Stimulated activated CD8-positive, alpha-beta memory T cell treated with anti-CD3 and anti-CD28 coated beads, Interleukin-7, amount 100 ng/mL, for 1 hour (primary cell): Measurements from ENCODE around the gene SMCO2.

ENCODE experiments used
- DNase-seq, 2 donors: peaks; one replicate each; pipeline ENCODE4 v3.0.0-alpha.2; 2020; ENCODE audit warnings: low read depth in 2 of 2

The SMCO2 gene

DNA sequence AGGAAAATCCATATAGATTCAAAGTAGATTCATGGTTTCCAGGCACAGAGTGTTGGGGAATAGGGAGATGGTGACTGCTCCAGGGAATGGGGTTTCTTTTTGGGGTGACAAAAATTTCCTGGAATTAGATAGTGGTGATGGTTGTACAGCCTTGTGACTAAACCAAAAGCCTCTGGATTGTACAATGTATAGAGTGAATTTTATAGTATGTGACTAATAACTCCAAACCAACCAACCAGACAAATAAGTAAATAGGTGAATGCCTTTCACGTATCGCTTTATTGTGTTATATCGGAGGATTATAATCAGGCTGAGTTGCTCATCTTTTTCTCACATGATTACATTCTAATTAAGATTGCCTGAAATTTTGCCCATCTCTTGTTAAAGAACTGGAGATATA, 52.8 kb downstream of the SMCO2 start:
- no peak for DNase-seq

DNA sequence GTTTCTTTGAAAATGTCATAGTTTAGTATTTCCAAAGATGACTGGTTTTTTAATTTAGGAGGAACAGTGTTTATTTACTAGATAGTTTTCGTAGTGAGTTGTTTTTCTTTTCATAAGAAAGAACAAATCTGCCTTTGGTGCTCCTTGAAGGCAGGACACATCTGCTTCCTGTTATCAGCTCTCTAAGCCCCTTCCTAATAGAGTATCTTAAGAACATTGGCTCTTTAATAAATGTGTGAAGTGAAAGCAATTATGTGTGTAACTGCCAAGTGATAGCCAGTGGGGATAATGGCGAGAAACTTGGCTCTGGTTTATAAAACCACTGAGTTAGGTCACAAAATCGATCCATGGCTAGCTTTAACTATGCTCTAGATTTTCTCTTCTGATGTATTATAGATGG, 54.0 kb downstream of the SMCO2 start:
- DNase-seq = no peak

DNA sequence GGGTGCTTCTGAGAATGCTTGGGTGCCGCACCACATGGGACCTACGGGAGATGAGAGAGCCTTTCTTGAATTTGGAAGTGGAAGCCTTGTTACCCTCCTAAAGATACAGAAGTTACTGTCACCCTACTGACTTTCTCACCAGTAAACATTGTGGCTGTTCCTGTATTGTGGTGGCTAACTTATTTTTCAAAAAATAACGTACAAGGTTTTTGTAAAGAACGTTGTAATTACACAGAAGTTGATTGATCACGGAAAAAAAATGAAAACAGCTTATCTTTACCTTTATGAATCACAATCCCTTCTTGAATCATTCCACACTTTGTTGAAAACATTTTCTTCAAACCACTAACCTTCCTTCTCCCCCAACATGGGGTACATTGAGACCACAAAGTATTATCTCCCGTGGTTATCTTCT, 55.5 kb downstream of the SMCO2 start:
- no peak for DNase-seq

DNA sequence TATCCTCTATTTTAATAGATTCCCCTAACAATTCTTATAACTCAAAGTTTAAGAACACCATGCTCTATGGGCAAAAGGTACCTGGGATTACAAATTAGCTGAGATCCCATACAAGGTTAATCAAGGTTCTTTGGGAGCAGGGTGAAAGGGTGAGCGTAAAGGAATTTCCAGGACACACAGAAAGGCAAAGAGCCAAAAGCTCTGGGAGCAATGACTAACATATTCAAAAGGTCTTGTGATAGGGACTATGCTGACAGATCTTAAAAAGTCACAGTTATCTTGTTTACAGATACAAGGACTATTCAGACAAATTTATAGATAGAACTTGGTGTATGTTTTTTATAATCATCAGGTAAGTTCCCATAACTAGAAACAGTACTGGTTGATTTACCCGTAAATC, 58.0 kb downstream of the SMCO2 start:
- no peak for DNase-seq

DNA sequence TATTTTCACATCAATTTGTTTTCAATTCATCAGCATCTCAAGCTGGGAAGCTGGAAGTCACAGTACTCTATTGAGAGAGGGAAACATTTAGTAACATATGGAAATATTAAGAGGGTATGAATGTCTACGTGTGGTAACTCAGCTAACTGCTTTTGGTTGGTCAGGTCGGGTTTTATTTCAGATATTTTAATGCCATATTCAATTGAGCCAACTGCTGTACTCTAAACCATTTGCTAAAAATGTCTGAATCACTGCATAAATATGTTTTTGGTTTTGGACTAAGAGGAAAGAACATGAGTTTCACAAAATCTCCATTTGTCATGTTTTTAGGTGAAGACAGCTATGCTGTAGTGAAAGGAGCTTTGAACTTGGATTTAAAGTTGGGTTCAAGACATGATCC, 58.6 kb downstream of the SMCO2 start:
- DNase-seq = no peak

DNA sequence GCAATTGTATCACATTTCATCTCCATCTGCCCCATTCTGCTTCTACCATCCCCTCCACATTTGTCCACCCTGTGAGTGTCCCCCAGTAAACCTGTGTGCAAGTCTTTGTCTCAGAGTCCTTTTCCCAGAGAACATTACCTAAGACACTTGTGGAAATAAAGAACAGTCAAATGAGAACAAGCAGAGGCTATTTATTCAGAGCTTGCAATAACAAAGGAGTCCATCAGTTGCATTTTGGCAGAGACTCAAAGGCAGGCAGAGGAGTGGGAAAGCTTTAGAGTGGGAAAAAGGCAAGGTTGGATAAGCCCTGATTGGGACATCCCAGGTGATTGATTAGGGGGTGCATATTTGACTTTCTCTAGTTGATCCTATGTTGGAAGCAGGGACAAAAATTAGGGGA, 59.2 kb downstream of the SMCO2 start:
- no peak for DNase-seq

DNA sequence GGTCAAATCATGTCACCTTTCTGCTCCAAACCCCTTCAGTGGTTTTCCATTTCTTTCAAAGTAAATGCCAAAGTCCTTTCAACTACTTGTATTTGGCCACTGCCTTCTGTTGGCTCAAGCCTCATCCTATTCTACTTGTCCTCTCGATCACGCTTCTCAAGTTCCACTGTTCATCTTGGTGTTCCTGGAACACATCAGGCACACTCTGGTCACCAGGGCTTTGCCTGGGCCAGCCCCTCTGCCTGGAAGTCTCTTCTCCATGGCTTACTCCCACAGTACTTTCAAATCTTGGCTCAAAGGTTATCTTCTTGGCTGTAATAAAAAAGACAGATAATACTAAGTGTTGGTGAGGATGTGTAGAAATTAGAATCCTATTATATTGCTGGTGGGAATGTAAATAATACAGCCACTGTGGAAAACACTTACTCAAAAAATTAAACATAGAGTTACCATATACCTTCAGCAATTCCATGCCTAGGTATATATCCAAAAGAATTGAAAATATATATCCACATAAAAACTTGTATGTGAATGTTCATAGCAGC, 60.2 kb downstream of the SMCO2 start:
- DNase-seq = no peak

DNA sequence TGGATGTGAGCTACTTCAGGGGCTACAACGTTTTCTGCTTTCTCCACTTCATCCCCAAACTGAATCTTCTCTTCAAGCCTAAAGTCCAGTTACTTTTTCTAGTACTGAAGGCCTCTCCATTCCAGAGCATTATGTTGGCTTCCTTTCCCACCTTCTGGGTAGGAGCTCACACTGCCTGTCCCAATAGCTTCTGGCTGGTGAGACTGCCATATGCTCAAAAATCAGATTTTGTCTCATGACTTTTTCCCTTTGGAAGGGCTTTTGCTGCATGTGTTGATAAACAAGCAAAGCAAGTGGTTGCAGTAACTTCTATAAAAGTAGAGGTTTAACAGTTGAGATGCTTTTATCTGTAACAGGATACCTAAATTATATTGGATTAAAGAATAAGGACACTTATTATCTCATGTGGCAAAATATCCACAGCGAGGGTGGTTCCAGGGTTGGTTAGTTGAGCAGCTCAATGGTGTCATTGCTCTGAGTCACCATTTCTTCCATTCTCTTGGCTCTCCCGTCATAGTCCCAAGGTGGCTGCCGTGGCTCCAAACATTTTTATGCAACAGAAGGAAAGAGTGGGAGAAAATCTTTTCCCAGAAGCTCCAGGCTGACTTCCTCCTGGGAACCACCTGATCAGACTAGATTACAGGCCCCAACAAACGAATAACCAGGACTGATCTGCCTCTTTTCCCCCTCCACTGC, 62.3 kb downstream of the SMCO2 start:
- DNase-seq = no peak

DNA sequence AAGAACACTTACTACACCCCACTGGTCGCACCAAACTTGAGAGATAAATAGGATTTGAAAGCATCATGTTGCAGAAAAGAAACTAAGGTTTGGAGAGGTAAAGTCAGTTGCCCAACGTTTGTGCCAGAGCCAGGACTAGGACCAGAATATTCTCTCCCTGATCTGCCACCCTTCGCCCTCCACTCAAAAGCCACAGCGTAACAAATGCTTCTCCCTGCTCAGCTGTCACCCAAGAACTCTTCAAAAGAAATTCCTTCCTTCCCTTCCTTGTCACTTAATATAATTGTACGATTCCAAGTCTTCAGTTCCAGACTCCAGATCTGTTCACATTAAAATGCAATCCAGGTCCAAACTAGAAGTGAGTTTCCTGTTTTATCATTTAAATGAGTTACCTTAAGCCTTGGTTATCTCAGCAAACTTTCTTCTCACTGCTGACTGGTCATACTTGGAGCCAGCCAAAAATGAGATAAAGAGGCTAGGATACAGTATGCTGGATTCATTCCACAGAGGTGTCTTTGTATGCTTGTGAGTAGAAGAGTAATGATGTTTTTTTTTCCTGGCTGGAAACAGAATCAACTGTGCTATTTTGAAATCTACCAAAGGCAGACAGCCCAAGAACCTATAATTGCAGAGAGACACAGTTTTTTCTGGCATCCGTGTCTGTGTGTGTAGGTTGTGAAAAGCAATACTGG, 64.6 kb downstream of the SMCO2 start:
- no peak for DNase-seq

DNA sequence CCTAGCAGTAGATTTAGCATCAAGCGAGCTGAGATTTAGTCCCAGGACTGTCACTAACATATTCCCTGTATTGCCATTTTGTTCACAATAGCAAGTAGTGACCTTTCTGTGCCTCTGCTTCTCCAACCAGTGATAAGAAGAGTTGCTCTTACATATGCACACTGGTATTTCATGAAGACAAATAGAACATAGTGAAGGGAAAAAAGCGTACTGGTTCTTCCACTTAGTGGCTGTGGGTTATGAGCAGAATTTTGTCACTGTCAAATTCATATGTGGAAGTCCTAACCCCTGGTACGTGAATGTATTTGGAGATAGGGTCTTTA, 65.1 kb downstream of the SMCO2 start:
- no peak for DNase-seq

DNA sequence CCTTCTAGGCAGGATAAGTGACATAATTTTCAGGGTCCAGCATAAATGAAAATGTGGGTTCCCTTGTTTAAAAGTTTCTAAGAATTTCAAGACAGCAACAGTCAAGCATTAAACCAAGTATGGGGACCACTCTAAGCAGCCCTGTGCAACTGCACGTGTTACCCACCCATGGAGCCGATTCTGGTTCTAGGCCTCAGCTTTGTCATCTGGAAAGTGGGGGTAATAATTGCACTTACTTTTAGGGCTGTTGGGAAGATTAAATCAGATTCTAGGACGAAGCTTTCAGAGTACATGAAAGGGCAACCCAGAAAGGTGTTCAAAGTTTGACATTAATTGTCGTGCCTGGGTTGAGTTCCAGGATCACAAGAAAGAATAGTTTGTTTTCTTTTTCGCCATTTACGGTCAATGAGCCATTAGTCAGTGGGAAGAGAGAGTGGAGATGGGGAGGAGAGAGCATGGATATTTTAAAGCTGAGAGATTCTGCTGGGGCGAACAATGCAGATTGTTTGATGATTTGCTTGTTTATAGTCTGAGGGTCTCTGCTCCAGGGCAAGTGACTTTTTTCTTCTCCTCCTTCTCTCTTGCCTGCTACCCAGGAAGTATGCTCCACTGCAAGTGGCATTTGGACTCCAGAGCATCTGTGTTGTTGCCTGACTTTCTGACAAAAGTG, 66.8 kb downstream of the SMCO2 start:
- no peak for DNase-seq

DNA sequence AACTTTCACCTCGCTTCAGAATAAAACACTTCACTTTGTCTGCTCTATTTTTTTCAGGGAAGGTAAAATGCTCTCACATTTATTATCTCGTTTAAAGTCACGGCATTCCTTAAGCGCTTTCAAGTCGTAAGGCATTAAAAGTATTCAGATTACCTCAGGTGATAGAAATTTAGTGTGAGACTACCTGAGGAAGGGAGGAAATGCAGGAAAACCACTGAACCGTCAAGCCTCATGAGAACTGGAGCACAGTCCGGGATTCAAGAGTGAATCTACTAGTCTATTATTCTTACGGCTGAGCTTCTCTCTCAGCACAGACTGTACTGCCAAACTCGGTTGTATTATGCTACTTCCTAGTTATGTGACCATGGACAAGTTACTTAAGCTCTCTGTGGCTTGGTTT, 69.1 kb downstream of the SMCO2 start:
- DNase-seq = no peak

DNA sequence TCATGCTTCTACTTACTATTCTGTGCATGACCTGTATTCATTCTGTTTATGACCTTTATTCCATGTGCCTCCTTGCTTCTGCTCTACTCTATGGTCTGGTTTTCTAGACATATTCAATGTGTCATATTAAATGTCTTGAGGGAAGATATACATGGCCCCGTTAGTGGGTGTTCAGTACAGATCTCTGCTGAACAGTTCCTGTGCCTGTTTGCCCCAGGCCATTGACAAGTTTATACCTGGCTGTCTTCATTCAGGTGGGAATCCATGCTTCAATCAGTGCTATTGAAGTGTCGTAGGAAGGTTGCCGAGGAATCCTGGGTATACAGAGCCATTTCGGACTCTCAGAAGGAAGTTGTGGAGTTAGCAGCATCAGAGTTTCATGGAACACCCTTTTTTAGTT, 70.1 kb downstream of the SMCO2 start:
- no peak for DNase-seq

DNA sequence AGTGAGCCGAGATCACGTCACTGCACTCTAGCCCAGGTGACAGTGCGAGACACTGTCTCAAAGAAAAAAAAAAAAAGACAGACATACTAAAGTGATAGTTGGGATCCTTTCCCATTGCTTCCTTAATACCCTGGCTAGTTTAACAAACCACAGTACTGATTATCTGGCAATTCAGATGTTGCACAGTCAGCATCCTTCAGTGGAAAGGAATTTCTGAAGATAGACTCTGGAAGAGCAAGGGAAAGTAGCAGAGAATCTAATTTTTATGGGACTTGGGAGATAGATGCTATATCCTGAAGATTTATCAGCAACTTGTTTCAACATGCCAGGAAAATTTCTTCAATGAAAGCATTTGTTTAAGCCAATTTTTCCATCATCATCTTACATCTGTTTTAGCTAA, 71.0 kb downstream of the SMCO2 start:
- DNase-seq = no peak

DNA sequence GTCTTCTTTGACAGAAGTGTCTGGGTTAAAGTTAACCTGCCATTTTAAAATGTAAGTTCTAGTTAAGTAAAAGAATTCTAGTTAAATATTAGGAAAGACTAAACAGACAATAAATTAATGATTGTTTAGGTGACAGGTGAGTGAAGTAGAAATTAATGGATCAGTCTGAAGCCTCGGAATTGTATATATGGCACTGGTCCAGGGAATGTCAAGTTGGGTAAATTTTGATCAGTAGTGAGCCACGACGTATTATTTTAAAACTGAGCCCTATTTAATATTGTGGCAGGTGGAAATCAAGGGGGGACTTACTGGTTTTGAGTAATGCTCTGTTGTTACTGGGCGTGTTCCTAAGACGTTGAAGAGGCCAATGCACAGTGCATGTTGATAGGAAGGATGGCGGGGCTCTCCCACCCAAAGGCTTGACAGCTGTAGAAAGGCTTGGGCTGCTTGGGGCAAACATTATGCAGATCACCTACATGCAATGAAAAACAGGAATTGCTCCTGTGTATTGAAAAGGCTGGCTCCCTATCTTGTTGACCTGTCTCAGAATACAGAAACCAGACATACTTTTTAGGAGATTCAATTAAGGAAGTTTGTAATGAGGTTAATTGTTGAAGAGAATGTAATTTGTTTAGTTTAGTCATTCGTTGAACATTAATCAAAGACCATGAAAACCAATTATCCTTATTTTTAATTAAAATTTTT, 71.6 kb downstream of the SMCO2 start:
- DNase-seq = no peak

DNA sequence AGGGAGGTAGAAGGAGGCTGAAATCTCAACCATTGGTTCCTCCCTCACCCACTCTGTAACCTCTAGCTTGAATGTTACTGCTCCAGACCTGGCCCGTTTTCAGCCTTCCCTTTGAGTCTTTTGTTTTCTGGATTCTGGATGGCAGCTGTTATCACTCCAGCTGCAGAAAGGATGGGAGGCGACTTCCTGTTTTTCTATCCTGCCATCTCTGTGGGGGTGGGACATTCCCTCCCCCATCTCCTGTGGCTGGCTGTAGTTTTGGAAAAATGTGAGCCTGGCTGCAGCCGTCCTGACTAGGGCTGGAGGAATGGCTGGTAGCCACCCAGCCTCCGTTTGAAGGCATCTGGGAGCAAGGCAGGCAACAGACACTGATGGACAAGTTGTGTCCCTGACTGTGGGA, 74.5 kb downstream of the SMCO2 start:
- no peak for DNase-seq

DNA sequence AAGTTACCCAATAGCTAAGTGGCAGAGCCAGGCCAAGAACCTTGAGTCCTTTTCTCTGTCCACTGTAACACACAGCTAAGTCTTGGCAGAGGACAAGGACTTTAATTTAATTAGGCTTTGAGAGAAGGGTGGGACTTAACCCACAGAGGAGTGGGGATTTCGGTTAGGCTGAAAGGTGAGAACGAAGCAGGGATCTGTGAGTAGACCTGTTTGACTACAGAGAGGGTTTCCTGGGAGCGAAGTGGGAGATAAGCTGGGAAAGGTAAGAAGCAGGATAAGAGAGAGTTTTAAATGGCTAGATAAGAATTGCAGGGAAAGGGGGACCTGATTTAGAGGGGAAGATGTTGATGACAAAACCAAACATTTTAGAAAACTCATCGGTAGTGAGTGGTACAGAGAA, 75.4 kb downstream of the SMCO2 start:
- no peak for DNase-seq

DNA sequence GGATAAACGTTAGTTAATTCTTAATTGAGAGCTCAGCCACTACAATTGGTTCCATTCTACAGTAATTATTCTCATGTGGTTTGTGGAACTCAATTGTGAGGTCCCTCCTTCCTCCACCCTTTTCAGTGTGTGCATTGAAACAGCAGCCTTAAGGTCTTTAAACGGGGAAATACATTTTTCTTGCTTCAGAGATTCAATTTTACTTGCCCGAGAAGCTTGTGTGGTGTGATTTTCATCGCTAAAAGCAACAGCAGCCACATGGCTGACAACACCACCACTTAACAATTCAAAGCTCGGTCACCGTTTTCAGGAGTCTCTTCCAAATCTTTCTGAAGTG, 76.7 kb downstream of the SMCO2 start:
- DNase-seq = no peak

DNA sequence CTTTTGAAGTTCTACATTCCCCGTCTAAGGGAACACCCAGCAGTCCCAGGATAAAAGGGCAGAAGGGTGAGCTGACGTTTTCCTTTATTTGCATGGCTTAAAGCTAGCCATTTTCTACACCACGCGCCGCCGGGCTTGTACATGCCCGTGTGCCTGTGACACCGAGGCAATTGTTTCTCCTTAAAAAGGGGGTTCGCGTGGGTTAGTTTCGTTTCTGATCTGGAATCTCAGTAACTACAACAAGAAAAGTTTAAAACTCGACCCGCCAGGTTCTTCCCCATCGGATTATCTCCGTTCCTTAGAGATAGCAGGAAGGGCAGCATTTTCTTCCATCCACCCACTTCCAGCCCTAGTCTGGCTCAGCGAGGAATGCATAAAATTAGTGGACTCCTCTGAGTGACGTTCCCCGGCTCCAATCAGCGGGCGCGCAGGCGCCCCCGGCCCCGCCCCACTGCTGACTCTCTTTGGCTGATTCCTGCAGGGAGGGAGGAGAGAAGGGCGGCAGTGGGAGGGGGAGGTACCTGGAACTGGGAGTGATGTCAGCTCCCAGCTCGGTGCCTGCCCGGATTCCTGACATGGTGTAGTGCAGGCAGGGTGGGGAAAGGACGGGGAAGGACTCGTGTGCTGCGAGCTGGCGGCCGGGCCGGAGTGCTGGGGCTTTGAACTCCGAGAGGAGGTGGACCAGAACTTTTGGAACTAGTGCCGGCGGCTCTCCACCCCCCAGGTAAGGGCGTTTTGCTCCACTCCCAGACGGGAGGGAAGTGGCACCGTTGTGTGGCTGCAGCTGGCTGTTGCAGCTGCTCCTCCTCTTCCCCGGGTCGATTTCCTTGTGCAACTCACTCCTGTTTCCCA, 77.3 kb downstream of the SMCO2 start, which contains the start of gene PPFIBP1:
PPFIBP1 (plus strand) TSS at position 565 of the 852 bp plus-strand sequence. CDS start 109,191 bp downstream, outside the sequence.
- peak; percentile 99 for DNase-seq

DNA sequence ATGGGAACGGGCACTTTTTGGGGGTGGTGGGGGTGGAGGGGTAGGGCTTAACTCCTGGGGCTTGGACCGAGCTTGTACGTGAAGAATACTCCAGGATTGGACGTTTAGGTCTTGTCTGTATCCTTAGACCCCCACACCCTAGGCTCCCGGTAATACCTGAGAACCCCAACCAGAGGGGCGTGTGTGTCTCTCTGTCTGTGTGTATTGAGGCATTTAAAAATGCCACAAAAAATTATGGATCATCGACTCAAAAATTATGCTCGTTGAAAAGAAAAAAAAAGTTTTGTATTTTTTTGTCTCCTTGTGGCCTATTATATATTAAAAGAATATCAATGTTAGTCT, 77.9 kb downstream of the SMCO2 start:
- DNase-seq = no peak
